Activated CD4-positive, alpha-beta memory T cell treated with anti-CD3 and anti-CD28 coated beads, Interleukin-2, amount 10 ng/mL, durations not matched to agents 7 days and 5 days (primary cell): ENCODE results near the gene SMCP. TPM values are rescaled to one million over a fixed set of nuclear protein-coding genes. Genes with fewer than 3 reads are reported as not detected.

ENCODE experiments used
- CTCF ChIA-PET: fragments of 350-600 bp; sonication (Branson Sonifier 250); formaldehyde crosslinking; loops from one replicate; lab custom pipeline; 2021; ENCODE audit warnings: antibody characterized with exemption, inconsistent platforms; lab: Charles Lee
- POLR2A ChIA-PET: fragments of 350-600 bp; sonication (Branson Sonifier 250); formaldehyde crosslinking; loops from one replicate; lab custom pipeline; 2021; ENCODE audit warnings: antibody characterized with exemption; lab: Charles Lee
- DNase-seq: peaks from one replicate; pipeline ENCODE4 v3.0.0-alpha.2; 2020
- H3K27ac Mint-ChIP-seq: one replicate; pipeline ENCODE4 v1.8.0; 2021; ENCODE audit warnings: mild to moderate bottlenecking, mixed read lengths
- H3K27me3 Mint-ChIP-seq: one replicate; pipeline ENCODE4 v1.8.0; 2021; ENCODE audit warnings: mixed read lengths
- H3K36me3 Mint-ChIP-seq: one replicate; pipeline ENCODE4 v1.8.0; 2021; ENCODE audit warnings: low read depth, mixed read lengths
- H3K4me1 Mint-ChIP-seq: one replicate; pipeline ENCODE4 v1.8.0; 2021; ENCODE audit warnings: mixed read lengths
- H3K4me3 Mint-ChIP-seq: one replicate; pipeline ENCODE4 v1.8.0; 2021; ENCODE audit warnings: mild to moderate bottlenecking, mixed read lengths
- H3K9me3 Mint-ChIP-seq: one replicate; pipeline ENCODE4 v1.8.0; 2021; ENCODE audit warnings: mixed read lengths
- total RNA-seq, 2 experiments: library from RNA; stranded (reverse); gene quantifications; one replicate each; pipeline ENCODE4 v1.2.3, GENCODE V29; 2021

SMCP gene
- total RNA-seq, 2 experiments from 2014 or later: not detected

- POLR2A ChIA-PET: no interaction called here
- H3K4me3 Mint-ChIP-seq: no peak overlapping the region
- CTCF ChIA-PET: no interaction called here
- H3K36me3 Mint-ChIP-seq: no peaks in the 10 kb centered on the region
- DNase-seq: no peak
- no peak overlapping the region for H3K27ac Mint-ChIP-seq
- H3K9me3 Mint-ChIP-seq: no peaks in the 10 kb centered on the region
- no peaks in the 10 kb centered on the region for H3K4me1 Mint-ChIP-seq
- H3K27me3 Mint-ChIP-seq: peaks cover 18% of the 10 kb centered on the region
Measured at GRCh38 chr1:152928671-152929070, 50.5 kb downstream of the SMCP start.

GRCh38 chr1:152932170-152932811, 54.2 kb downstream of the SMCP start:
- Mint-ChIP-seq H3K27ac (no peak overlapping the region), H3K9me3 (no peaks in the 10 kb centered on the region), H3K36me3 (no peaks in the 10 kb centered on the region), H3K4me3 (no peak overlapping the region), H3K27me3 (peaks cover 16% of the 10 kb centered on the region), H3K4me1 (no peaks in the 10 kb centered on the region)
- DNase-seq: no peak
- POLR2A ChIA-PET: no interaction called here
- CTCF ChIA-PET: no interaction called here

- no peaks in the 10 kb centered on the region for H3K9me3 Mint-ChIP-seq
- H3K27me3 Mint-ChIP-seq: peaks cover 16% of the 10 kb centered on the region
- ChIA-PET CTCF (no interaction called here), POLR2A (no interaction called here)
- H3K27ac Mint-ChIP-seq: no peak overlapping the region
- no peaks in the 10 kb centered on the region for H3K36me3 Mint-ChIP-seq
- DNase-seq: no peak
- no peaks in the 10 kb centered on the region for H3K4me1 Mint-ChIP-seq
- H3K4me3 Mint-ChIP-seq: no peak overlapping the region
Measured at GRCh38 chr1:152933196-152933595, 55.1 kb downstream of the SMCP start.

Other genes starting within 250 kb of the SMCP start
- gene LCE2D, start 214.9 kb upstream of the SMCP start, total RNA-seq: not detected
- gene LCE2C, start 203.0 kb upstream of the SMCP start, total RNA-seq: not detected
- gene LCE2B, start 192.2 kb upstream of the SMCP start, total RNA-seq: not detected
- not detected for gene LCE2A, start 180.0 kb upstream of the SMCP start, total RNA-seq
- gene LCE4A, start 170.2 kb upstream of the SMCP start, total RNA-seq: not detected
- not detected for gene KPRP, start 120.3 kb upstream of the SMCP start, total RNA-seq
- not detected for gene LCE1F, start 103.2 kb upstream of the SMCP start, total RNA-seq
- gene LCE1E, start 92.1 kb upstream of the SMCP start, total RNA-seq: not detected
- gene LCE1D, start 81.6 kb upstream of the SMCP start, total RNA-seq: not detected
- gene LCE1C, start 71.7 kb upstream of the SMCP start, total RNA-seq: not detected
- not detected for gene LCE1B, start 66.4 kb upstream of the SMCP start, total RNA-seq
- not detected for gene LCE1A, start 50.8 kb upstream of the SMCP start, total RNA-seq
- not detected for gene LCE6A, start 35.5 kb upstream of the SMCP start, total RNA-seq
- gene LCE7A, start 18.3 kb upstream of the SMCP start, total RNA-seq: not detected
- not detected for gene IVL, start 30.2 kb downstream of the SMCP start, total RNA-seq
- not detected for gene SPRR5, start 68.9 kb downstream of the SMCP start, total RNA-seq
- not detected for gene SPRR4, start 92.3 kb downstream of the SMCP start, total RNA-seq
- not detected for gene SPRR1A, start 105.8 kb downstream of the SMCP start, total RNA-seq
- not detected for gene SPRR3, start 123.4 kb downstream of the SMCP start, total RNA-seq
- not detected for gene SPRR1B, start 152.9 kb downstream of the SMCP start, total RNA-seq
- gene SPRR2D, start 162.8 kb downstream of the SMCP start, total RNA-seq: not detected
- not detected for gene SPRR2A, start 179.2 kb downstream of the SMCP start, total RNA-seq
- gene SPRR2B, start 193.3 kb downstream of the SMCP start, total RNA-seq: not detected
- gene SPRR2E, start 216.2 kb downstream of the SMCP start, total RNA-seq: not detected
- not detected for gene SPRR2F, start 235.2 kb downstream of the SMCP start, total RNA-seq